OCI-LY7 (cell line): Measurements from ENCODE around the gene HIF1A.

Source experiments
- CTCF ChIP-seq: fragments of 200-600 bp; sonication (generic); conservative IDR thresholded peaks from 2 replicates; pipeline ENCODE4 v1.5.1; 2014; ENCODE audit warnings: mild to moderate bottlenecking, antibody characterized with exemption, low read length, moderate library complexity, mixed read lengths
- EZH2phosphoT487 ChIP-seq: fragments of 200-600 bp; sonication (generic); IDR thresholded peaks from 2 replicates; pipeline ENCODE4 v1.6.1; 2018; ENCODE audit warnings: low read depth, borderline replicate concordance, mild to moderate bottlenecking, mixed run types, antibody characterized with exemption, low read length, moderate library complexity, mixed read lengths

DNA sequence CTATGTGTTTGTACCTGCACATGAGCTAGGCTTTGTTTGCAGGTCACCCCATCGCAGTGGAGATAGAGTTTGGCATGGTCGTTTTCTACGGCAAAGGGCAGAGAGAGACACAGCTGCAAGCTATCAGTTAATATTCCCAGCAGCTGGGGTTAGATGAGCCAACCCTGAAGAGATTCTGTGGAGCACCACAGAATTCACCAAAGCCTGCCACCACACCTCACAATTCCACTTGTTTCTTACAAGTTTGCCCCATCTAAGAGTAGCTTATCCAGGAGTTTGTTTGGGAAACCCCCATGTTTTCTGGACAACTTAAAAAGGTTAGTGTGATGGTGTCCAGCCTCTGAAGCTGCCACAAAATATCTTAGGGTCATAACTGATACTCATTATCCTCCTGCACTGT is 20.0 kb upstream of the HIF1A start:
- no peak for TF ChIP-seq CTCF
- no peak for TF ChIP-seq EZH2phosphoT487
